ENCODE results near the gene PAK4.
"Not testable (repeated sequence)": the region's sequence is repeated elsewhere in the genome, so short reads cannot be mapped to it uniquely, and the experiment has no call there.

The PAK4 gene

GRCh38 chr19:39100500-39101166 is 25.0 kb upstream of the PAK4 start:
- DNase-seq (ENCODE audit: low spot score), result no peak

GRCh38 chr19:39103151-39103550 is 22.4 kb upstream of the PAK4 start:
- no peak for DNase-seq (ENCODE audit: low spot score)

- no peak for DNase-seq (ENCODE audit: low spot score)
These were observed 21.4 kb upstream of the PAK4 start for GRCh38 chr19:39104186-39104596.

- no peak for DNase-seq (ENCODE audit: low spot score)
These were observed 19.4 kb upstream of the PAK4 start for GRCh38 chr19:39106194-39106593.

GRCh38 chr19:39109641-39110040 is 15.9 kb upstream of the PAK4 start:
- no peak for DNase-seq (ENCODE audit: low spot score)

- DNase-seq (ENCODE audit: low spot score), result peak; percentile 66
These were observed 15.2 kb upstream of the PAK4 start for GRCh38 chr19:39110263-39110967.

- no peak for DNase-seq (ENCODE audit: low spot score)
These were observed 13.9 kb upstream of the PAK4 start for GRCh38 chr19:39111593-39112199.

GRCh38 chr19:39112338-39112890 is 13.2 kb upstream of the PAK4 start:
- no peak for DNase-seq (ENCODE audit: low spot score)

- no peak for DNase-seq (ENCODE audit: low spot score)
These were observed 12.4 kb upstream of the PAK4 start for GRCh38 chr19:39113199-39113598.

GRCh38 chr19:39115105-39115847 is 10.3 kb upstream of the PAK4 start:
- DNase-seq (ENCODE audit: low spot score), result no peak

- not testable (repeated sequence) for DNase-seq (ENCODE audit: low spot score)
These were observed 8.6 kb upstream of the PAK4 start for GRCh38 chr19:39117023-39117422.

GRCh38 chr19:39119830-39120229 is 5.8 kb upstream of the PAK4 start:
- DNase-seq (ENCODE audit: low spot score), result no peak

GRCh38 chr19:39122934-39123731 is 2.5 kb upstream of the PAK4 start:
- DNase-seq (ENCODE audit: low spot score), result no peak

GRCh38 chr19:39124136-39124764 is 1.3 kb upstream of the PAK4 start:
- DNase-seq (ENCODE audit: low spot score), result no peak

GRCh38 chr19:39125199-39125553 is 410 bp upstream of the PAK4 start:
- no peak for DNase-seq (ENCODE audit: low spot score)

- no peak for DNase-seq (ENCODE audit: low spot score)
These were observed 964 bp downstream of the PAK4 start for GRCh38 chr19:39126312-39127187.

GRCh38 chr19:39127812-39128515 is 2.4 kb downstream of the PAK4 start:
- no peak for DNase-seq (ENCODE audit: low spot score)

GRCh38 chr19:39128516-39129079 is 3.0 kb downstream of the PAK4 start:
- DNase-seq (ENCODE audit: low spot score), result no peak

- no peak for DNase-seq (ENCODE audit: low spot score)
These were observed 3.5 kb downstream of the PAK4 start for GRCh38 chr19:39129116-39129515.

All from activated CD4-positive, alpha-beta T cell treated with anti-CD3 and anti-CD28 coated beads, Interleukin-2, Interleukin-4, amounts not matched to agents 100 ng/mL and 50 ng/mL, durations not matched to agents 16 hours and 8 hours (primary cell).